ENCODE measurements around the gene MYLIP. TPM values are rescaled to one million over a fixed set of nuclear protein-coding genes. Genes with fewer than 3 reads are reported as not detected.

The MYLIP gene
- total and polyA plus RNA-seq, 2 of the 4 experiments (the other 2 are of a cell fraction) = 1.8 to 3.2 TPM

GRCh38 chr6:16134430-16134829 is 5.5 kb downstream of the MYLIP start:
- Histone ChIP-seq H3K4me2 (ENCODE audit: low read depth, low read length) (no peak overlapping the region), H3K79me1 (ENCODE audit: low read depth in 1 of 2, low read length in 2 of 2) (peaks cover 16 to 23% of the 10 kb centered on the region in 2 experiments), H2AK5ac (ENCODE audit: low read depth, low read length) (no peak overlapping the region), H2BK15ac (ENCODE audit: low read depth, low read length) (no peak overlapping the region), H3K23ac (ENCODE audit: low read depth, low read length) (no peak overlapping the region), H2AK9ac (replicated peaks; ENCODE audit: low read depth, low read length, poor library complexity) (no peak overlapping the region), H3K4me3 (ENCODE audit: insufficient read depth, low read depth, low read length) (no peak overlapping the region), H4K8ac (ENCODE audit: low read depth in 2 of 2, low read length in 2 of 2) (no peak overlapping the region), H2AFZ (replicated peaks; ENCODE audit: low read length, poor library complexity) (no peak overlapping the region), H3K27ac (ENCODE audit: insufficient read depth, low read length) (no peak overlapping the region), H3K14ac (replicated peaks; ENCODE audit: low read depth, low read length) (no peak overlapping the region), H3K9ac (ENCODE audit: low read depth, low read length) (no peak overlapping the region), H3K27me3 (ENCODE audit: control insufficient read depth, insufficient read depth, low read length) (peaks cover 16% of the 10 kb centered on the region), H3K9me3 (ENCODE audit: control insufficient read depth, insufficient read depth, low read length) (no peaks in the 10 kb centered on the region), H2BK120ac (ENCODE audit: low read depth, low read length) (no peak overlapping the region), H2BK20ac (ENCODE audit: low read depth, low read length) (no peak overlapping the region), H3K4me1 (ENCODE audit: control insufficient read depth, insufficient read depth, low read length) (peaks cover 8% of the 10 kb centered on the region), H4K20me1 (ENCODE audit: insufficient read depth, low read length) (peaks cover 41% of the 10 kb centered on the region; the same call in 1 of the 2 replicates), H3K18ac (ENCODE audit: low read depth, low read length) (no peak overlapping the region), H4K91ac (ENCODE audit: insufficient read depth, low read depth, low read length) (no peak overlapping the region), H4K5ac (ENCODE audit: low read depth, low read length) (no peak overlapping the region), H3K4ac (ENCODE audit: low read depth, low read length) (no peak overlapping the region), H3K9me1 (ENCODE audit: insufficient read depth, low read length) (no peaks in the 10 kb centered on the region; the same call in 1 of the 2 replicates), H2BK5ac (ENCODE audit: low read depth, low read length, poor library complexity, severe bottlenecking) (no peak overlapping the region), H3K36me3 (ENCODE audit: control insufficient read depth, insufficient read depth, low read length) (no peaks in the 10 kb centered on the region; the same call in 1 of the 2 replicates), H3K56ac (ENCODE audit: extremely low read depth, insufficient read depth, low read length) (no peak overlapping the region)
- BruUV-seq (replicated peaks) = no TSS peak
- ChIA-PET CTCF (interaction anchor here (0.8 to 1.2 kb wide), 2 partner anchors 24 to 49 kb away, joined by 3 to 4 read pairs; no protein-coding TSS in a partner anchor), POLR2A (ENCODE audit: unreplicated experiment) (no interaction called here)
- no peak for TF ChIP-seq SMC3 (IDR thresholded peaks at IDR 0.05; ENCODE audit: low read depth, low read length)
- TF ChIP-seq RAD21 (IDR thresholded peaks at IDR 0.05; ENCODE audit: low read length) = no peak
- TF ChIP-seq MAFK (IDR thresholded peaks at IDR 0.05; ENCODE audit: low read depth, low read length) = no peak
- TF ChIP-seq RCOR1 (IDR thresholded peaks at IDR 0.05; ENCODE audit: insufficient replicate concordance, low read length) = no peak
- no peak for TF ChIP-seq MXI1 (IDR thresholded peaks at IDR 0.05; ENCODE audit: borderline replicate concordance, low read depth, low read length)
- TF ChIP-seq FOS (IDR thresholded peaks at IDR 0.05; ENCODE audit: low read depth, low read length) = no peak
- TF ChIP-seq CHD1 (IDR thresholded peaks at IDR 0.05; ENCODE audit: low read depth, low read length) = no peak
- no peak for TF ChIP-seq RFX5 (IDR thresholded peaks at IDR 0.05; ENCODE audit: low read depth, low read length)
- TF ChIP-seq MAZ (IDR thresholded peaks at IDR 0.05; ENCODE audit: borderline replicate concordance, low read depth, low read length) = no peak
- TF ChIP-seq USF2 (IDR thresholded peaks at IDR 0.05; ENCODE audit: low read depth, low read length) = no peak
- TF ChIP-seq CTCF (conservative IDR thresholded peaks at IDR 0.05; ENCODE audit: low read depth, low read length) = no peak
- TF ChIP-seq NFE2L2 (IDR thresholded peaks at IDR 0.05; ENCODE audit: low read depth, low read length) = no peak
- TF ChIP-seq POLR2A (IDR thresholded peaks at IDR 0.05; ENCODE audit: low read depth, low read length) = no peak
- TF ChIP-seq ELK1 (IDR thresholded peaks at IDR 0.05; ENCODE audit: borderline replicate concordance, low read depth, low read length) = no peak
- no peak for TF ChIP-seq BHLHE40 (IDR thresholded peaks at IDR 0.05; ENCODE audit: low read depth, low read length)
- no peak for TF ChIP-seq CEBPB (IDR thresholded peaks at IDR 0.05; ENCODE audit: low read depth, low read length)
- ATAC-seq (ENCODE audit: low read depth) (no peak), DNase-seq (no peak)
- no CpG with 5 or more reads among the region's 1 CpG for whole genome bisulfite sequencing, 2 experiments (ENCODE audit: extremely low coverage in 2 of 2, insufficient read length in 1 of 2)
- dilution Hi-C loops (cut with HindIII; ENCODE audit: low sequenced_read_pairs, unreplicated experiment) = no loop called here
- intact Hi-C loops (cut with micrococcal nuclease) = no loop called here
- in situ Hi-C loops (cut with MboI; ENCODE audit: low sequenced_read_pairs) = no loop called here
